GM12878 (cell line): ENCODE measurements around the gene MYO1E. TPM values are rescaled to one million over a fixed set of nuclear protein-coding genes. Genes with fewer than 3 reads are reported as not detected.

ENCODE experiments used
- ATAC-seq: fragments of 200-7000 bp; cut with Tn5 transposase; 3 replicates; pipeline ENCODE4 v1.9.1; 2020; ENCODE audit warnings: mild to moderate bottlenecking, moderate library complexity
- BruUV-seq: library from RNA; stranded (reverse); fragments of 400-500 nt; replicated peaks from 2 replicates; lab custom pipeline; 2021; lab: Mats Ljungman, UMichigan
- CTCF ChIA-PET: fragments of 300-600 bp; sonication (Branson Sonifier 250); formaldehyde crosslinking; extraction: SDS; loops from one replicate; lab custom pipeline; 2021; ENCODE audit warnings: inconsistent platforms; lab: Yijun Ruan, JAX
- POLR2A ChIA-PET: fragments of 350-600 bp; formaldehyde crosslinking; extraction: SDS; loops from one replicate; lab custom pipeline; 2021; ENCODE audit warnings: inconsistent platforms; lab: Charles Lee
- RAD21 ChIA-PET: fragments of 300-600 bp; sonication (Branson Sonifier 250); formaldehyde crosslinking; loops from one replicate; lab custom pipeline; 2023; ENCODE audit warnings: antibody characterized with exemption; ENCODE audit not compliant: unreplicated experiment; lab: Charles Lee
- SMC1A ChIA-PET: fragments of 300-600 bp; sonication (Branson Sonifier 250); formaldehyde crosslinking; loops from one replicate; lab custom pipeline; 2023; ENCODE audit not compliant: unreplicated experiment, uncharacterized antibody; lab: Charles Lee
- DNase-seq: peaks from one replicate; pipeline ENCODE4 v3.0.0-alpha.2; 2011; ENCODE audit warnings: low read depth, low spot score
- FAIRE-seq: peaks from 3 replicates; lab custom pipeline; 2011; peaks lifted over from hg19 to GRCh38; lab: Jason Lieb, UNC
- H2AFZ ChIP-seq: 2 replicates; pipeline ENCODE4 v1.6.0; 2011; ENCODE audit warnings: low read depth, low read length, control low read depth; ENCODE audit not compliant: control insufficient read depth
- H3K27ac ChIP-seq: 2 replicates; pipeline ENCODE4 v1.5.1; 2011; ENCODE audit warnings: control low read depth; ENCODE audit not compliant: control insufficient read depth, insufficient read depth
- H3K27me3 ChIP-seq, 2 experiments: replicated peaks in 1 of 2; 2 replicates each; pipeline versions ENCODE4 v1.6.0 to v1.6.1; 2011; ENCODE audit warnings: low read length in 1 of 2; ENCODE audit not compliant: control insufficient read depth in 2 of 2, insufficient read depth in 2 of 2
- H3K36me3 ChIP-seq, 2 experiments: 2 replicates each; pipeline ENCODE4 v1.5.1; 2011; ENCODE audit warnings: low read length in 1 of 2; ENCODE audit not compliant: control insufficient read depth in 2 of 2, insufficient read depth in 2 of 2
- H3K4me1 ChIP-seq: 2 replicates; pipeline ENCODE4 v1.6.1; 2011; ENCODE audit warnings: mild to moderate bottlenecking, low read length, moderate library complexity, mixed read lengths; ENCODE audit not compliant: control insufficient read depth, insufficient read depth
- H3K4me2 ChIP-seq: 2 replicates; pipeline ENCODE4 v1.6.0; 2011; ENCODE audit warnings: control low read depth; ENCODE audit not compliant: control insufficient read depth, insufficient read depth
- H3K4me3 ChIP-seq: fragments of 200-600 bp; sonication (generic); 2 replicates; pipeline ENCODE4 v1.5.1; 2016
- H3K79me2 ChIP-seq: 2 replicates; pipeline ENCODE4 v1.6.0; 2011; ENCODE audit warnings: low read length; ENCODE audit not compliant: control insufficient read depth, insufficient read depth
- H3K9ac ChIP-seq: 2 replicates; pipeline ENCODE4 v1.8.0; 2011; ENCODE audit warnings: low read length, control low read depth, mixed read lengths; ENCODE audit not compliant: control insufficient read depth, insufficient read depth
- H3K9me3 ChIP-seq: replicated peaks from 3 replicates; pipeline ENCODE4 v1.5.1; 2011; ENCODE audit warnings: mild to moderate bottlenecking, low read length; ENCODE audit not compliant: control insufficient read depth, insufficient read depth
- H4K20me1 ChIP-seq: 2 replicates; pipeline ENCODE4 v1.6.0; 2011; ENCODE audit not compliant: control insufficient read depth, insufficient read depth
- CBFB ChIP-seq: IDR thresholded peaks from 2 replicates; pipeline ENCODE4 v1.6.1; 2016; ENCODE audit warnings: antibody characterized with exemption, low read depth
- ESRRA ChIP-seq: IDR thresholded peaks from 2 replicates; pipeline ENCODE4 v1.6.1; 2012; ENCODE audit warnings: mild to moderate bottlenecking, low read length, improper control_type of control experiment
- FOS ChIP-seq: IDR thresholded peaks from 3 replicates; pipeline ENCODE4 v1.6.1; 2011; ENCODE audit warnings: borderline replicate concordance; ENCODE audit not compliant: insufficient read length; ENCODE audit errors: extremely low read depth
- JUNB ChIP-seq: IDR thresholded peaks from 2 replicates; pipeline ENCODE4 v1.6.1; 2016; ENCODE audit warnings: antibody characterized with exemption, mild to moderate bottlenecking
- RELA ChIP-seq: fragments of 450-650 bp; IDR thresholded peaks from 2 replicates; pipeline ENCODE4 v1.8.0; 2014; ENCODE audit warnings: borderline replicate concordance; ENCODE audit not compliant: partially characterized antibody
- SP1 ChIP-seq: IDR thresholded peaks from one replicate; pipeline ENCODE4 v1.6.1; 2011; ENCODE audit warnings: low read depth, low read length
- SPI1 ChIP-seq: IDR thresholded peaks from 2 replicates; pipeline ENCODE4 v1.6.1; 2011; ENCODE audit warnings: low read depth, mild to moderate bottlenecking, low read length, moderate library complexity, borderline replicate concordance; ENCODE audit not compliant: insufficient read depth
- ZNF274 ChIP-seq: IDR thresholded peaks from one replicate; pipeline ENCODE4 v1.8.0; 2011; ENCODE audit not compliant: insufficient read length, insufficient read depth
- ZZZ3 ChIP-seq: IDR thresholded peaks from 2 replicates; pipeline ENCODE4 v1.6.1; 2011; ENCODE audit warnings: low read depth; ENCODE audit not compliant: control insufficient read depth, insufficient read length
- WGBS: methylation state at CpG from one replicate; pipeline ENCODE4 v1.1.6; 2016; ENCODE audit warnings: low lambda C conversion rate; ENCODE audit not compliant: insufficient replicate concordance, insufficient coverage; ENCODE audit errors: missing lambda C conversion rate; 5-methylcytosine and 5-hydroxymethylcytosine counted together
- in situ Hi-C: fragments of 300-500 bp; cut with MboI; formaldehyde crosslinking; loops from 9 replicates; pipeline ENCODE4 v1.14.3; 2018; ENCODE audit warnings: mixed read lengths
- intact Hi-C: fragments of 100-400 bp; cut with micrococcal nuclease; formaldehyde crosslinking; loops from one replicate; pipeline ENCODE4 v1.14.2; 2022; ENCODE audit not compliant: unreplicated experiment
- polyA plus RNA-seq, 11 experiments: library from polyadenylated mRNA; depleted of rRNA in 4 of 11; unstranded in 6 of 11; stranded (reverse) in 5 of 11; fragments of >200 nt; fragmentation: Nextera tagmentation in 4 of 11; fragmentation: Illumina TruSeq in 1 of 11; extraction: Ambion mirVana in 4 of 11; extraction: Trizol in 1 of 11; gene quantifications; 1 replicate in 1 of 11; 2 replicates in 10 of 11; pipeline versions ENCODE4 v1.2.1 to v1.2.3, GENCODE V29; 2011 to 2016; ENCODE audit warnings: inconsistent platforms in 2 of 11, missing spikeins in 2 of 11, low read depth in 1 of 11
- total RNA-seq, 4 experiments: library from RNA; depleted of rRNA in 3 of 4; stranded (reverse); fragments of >200 nt in 3 of 4; fragmentation: Illumina TruSeq in 1 of 4; extraction: Trizol in 1 of 4; gene quantifications; 2 replicates each; pipeline versions ENCODE4 v1.2.1 to v1.2.3, GENCODE V29; 2013 to 2021
- TF ChIP-seq, protein P1 (sequence below): fragments of 450-650 bp; IDR thresholded peaks from 2 replicates; pipeline ENCODE4 v1.6.1; 2016; ENCODE audit warnings: mild to moderate bottlenecking
- TF ChIP-seq, protein P2 (sequence below): IDR thresholded peaks from 2 replicates; pipeline ENCODE4 v1.6.1; 2012; ENCODE audit warnings: low read depth, low read length, improper control_type of control experiment
- TF ChIP-seq, protein P3 (sequence below): fragments of 450-650 bp; IDR thresholded peaks from 2 replicates; pipeline ENCODE4 v1.6.1; 2017; ENCODE audit warnings: low read depth, mild to moderate bottlenecking, moderate library complexity
- TF ChIP-seq, protein P4 (sequence below): fragments of 450-650 bp; IDR thresholded peaks from 2 replicates; pipeline ENCODE4 v1.6.1; 2017; ENCODE audit warnings: borderline replicate concordance

The MYO1E gene
- total and polyA plus RNA-seq, 10 of the 15 experiments (the other 5 are each of a cell fraction or from before 2014, with no cell fraction given) = 10.3 to 266 (median 64.9) TPM

DNA sequence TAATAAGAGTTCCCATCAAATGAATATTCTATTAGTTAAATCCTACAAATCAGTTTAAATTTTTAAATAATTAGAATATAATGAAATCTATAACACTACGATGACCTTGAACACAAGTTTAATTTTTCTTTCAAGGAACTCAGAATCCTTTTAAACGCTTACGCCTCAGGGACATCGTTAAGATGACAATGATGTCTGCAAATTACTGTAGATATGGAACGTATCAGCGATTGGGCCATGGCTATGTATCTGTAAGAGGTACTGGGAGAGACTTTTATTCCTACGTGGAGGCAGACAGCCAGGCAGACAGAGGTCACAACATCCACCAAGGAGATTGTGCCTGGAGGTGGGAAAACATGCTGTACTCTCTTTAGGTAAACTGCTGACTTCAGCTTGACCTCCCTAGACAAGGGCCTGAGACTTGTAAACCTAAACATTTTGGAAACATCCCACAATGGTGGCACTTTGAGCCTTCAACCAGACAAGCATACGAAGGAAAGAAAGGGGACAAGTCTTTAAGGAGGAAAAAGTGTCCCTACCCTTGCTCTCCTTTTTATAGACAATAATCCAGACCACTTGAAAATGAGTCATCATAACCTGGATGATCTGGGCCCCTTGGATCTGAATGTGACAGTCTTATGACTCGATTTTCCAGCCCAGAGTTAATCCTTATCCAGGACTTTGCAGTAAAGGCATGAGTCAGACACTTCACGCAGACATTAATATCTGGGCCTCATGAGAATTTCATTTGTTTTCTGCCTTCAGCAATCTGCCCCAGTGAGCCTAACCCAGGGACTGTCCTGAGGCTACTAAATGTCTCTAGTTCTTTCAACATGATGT lies 172.8 kb downstream of the MYO1E start:
- Histone ChIP-seq H3K27ac (no peak overlapping the region), H3K27me3 (no peaks in the 10 kb centered on the region), H4K20me1 (no peaks in the 10 kb centered on the region)
- no TSS peak for BruUV-seq
- CTCF ChIA-PET = no interaction called here
- TF ChIP-seq CBFB (no peak), JUNB (no peak), SPI1 (no peak), ZZZ3 (no peak), ESRRA (no peak), RELA (no peak), SP1 (no peak), FOS (no peak), ZNF274 (no peak)
- TF ChIP-seq, protein P1, sequence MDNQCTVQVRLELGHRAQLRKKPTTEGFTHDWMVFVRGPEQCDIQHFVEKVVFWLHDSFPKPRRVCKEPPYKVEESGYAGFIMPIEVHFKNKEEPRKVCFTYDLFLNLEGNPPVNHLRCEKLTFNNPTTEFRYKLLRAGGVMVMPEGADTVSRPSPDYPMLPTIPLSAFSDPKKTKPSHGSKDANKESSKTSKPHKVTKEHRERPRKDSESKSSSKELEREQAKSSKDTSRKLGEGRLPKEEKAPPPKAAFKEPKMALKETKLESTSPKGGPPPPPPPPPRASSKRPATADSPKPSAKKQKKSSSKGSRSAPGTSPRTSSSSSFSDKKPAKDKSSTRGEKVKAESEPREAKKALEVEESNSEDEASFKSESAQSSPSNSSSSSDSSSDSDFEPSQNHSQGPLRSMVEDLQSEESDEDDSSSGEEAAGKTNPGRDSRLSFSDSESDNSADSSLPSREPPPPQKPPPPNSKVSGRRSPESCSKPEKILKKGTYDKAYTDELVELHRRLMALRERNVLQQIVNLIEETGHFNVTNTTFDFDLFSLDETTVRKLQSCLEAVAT = no peak
- TF ChIP-seq, protein P2, sequence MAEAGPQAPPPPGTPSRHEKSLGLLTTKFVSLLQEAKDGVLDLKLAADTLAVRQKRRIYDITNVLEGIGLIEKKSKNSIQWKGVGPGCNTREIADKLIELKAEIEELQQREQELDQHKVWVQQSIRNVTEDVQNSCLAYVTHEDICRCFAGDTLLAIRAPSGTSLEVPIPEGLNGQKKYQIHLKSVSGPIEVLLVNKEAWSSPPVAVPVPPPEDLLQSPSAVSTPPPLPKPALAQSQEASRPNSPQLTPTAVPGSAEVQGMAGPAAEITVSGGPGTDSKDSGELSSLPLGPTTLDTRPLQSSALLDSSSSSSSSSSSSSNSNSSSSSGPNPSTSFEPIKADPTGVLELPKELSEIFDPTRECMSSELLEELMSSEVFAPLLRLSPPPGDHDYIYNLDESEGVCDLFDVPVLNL = no peak
- TF ChIP-seq, protein P3, sequence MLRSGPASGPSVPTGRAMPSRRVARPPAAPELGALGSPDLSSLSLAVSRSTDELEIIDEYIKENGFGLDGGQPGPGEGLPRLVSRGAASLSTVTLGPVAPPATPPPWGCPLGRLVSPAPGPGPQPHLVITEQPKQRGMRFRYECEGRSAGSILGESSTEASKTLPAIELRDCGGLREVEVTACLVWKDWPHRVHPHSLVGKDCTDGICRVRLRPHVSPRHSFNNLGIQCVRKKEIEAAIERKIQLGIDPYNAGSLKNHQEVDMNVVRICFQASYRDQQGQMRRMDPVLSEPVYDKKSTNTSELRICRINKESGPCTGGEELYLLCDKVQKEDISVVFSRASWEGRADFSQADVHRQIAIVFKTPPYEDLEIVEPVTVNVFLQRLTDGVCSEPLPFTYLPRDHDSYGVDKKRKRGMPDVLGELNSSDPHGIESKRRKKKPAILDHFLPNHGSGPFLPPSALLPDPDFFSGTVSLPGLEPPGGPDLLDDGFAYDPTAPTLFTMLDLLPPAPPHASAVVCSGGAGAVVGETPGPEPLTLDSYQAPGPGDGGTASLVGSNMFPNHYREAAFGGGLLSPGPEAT = no peak
- TF ChIP-seq, protein P4, sequence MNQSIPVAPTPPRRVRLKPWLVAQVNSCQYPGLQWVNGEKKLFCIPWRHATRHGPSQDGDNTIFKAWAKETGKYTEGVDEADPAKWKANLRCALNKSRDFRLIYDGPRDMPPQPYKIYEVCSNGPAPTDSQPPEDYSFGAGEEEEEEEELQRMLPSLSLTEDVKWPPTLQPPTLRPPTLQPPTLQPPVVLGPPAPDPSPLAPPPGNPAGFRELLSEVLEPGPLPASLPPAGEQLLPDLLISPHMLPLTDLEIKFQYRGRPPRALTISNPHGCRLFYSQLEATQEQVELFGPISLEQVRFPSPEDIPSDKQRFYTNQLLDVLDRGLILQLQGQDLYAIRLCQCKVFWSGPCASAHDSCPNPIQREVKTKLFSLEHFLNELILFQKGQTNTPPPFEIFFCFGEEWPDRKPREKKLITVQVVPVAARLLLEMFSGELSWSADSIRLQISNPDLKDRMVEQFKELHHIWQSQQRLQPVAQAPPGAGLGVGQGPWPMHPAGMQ = no peak
- TF ChIP-seq, all 136 proteins: peak for 0
- no peaks in the 10 kb centered on the region for H3K4me1 ChIP-seq
- 87% methylated on average over 10 of the region's 10 CpGs for WGBS
- no peaks in the 10 kb centered on the region for H3K9me3 ChIP-seq
- ChIA-PET POLR2A (no interaction called here), RAD21 (no interaction called here), SMC1A (no interaction called here)
- in situ Hi-C loops = no loop called here
- H2AFZ ChIP-seq = no peak overlapping the region
- intact Hi-C loops = no loop called here
- no peak overlapping the region for H3K4me2 ChIP-seq
- ATAC-seq = no peak
- no peak for DNase-seq
- H3K4me3 ChIP-seq = no peak overlapping the region
- H3K36me3 ChIP-seq = peaks cover 6 to 45% of the 10 kb centered on the region in 2 experiments
- H3K79me2 ChIP-seq = no peaks in the 10 kb centered on the region
- FAIRE-seq = no peak
- no peak overlapping the region for H3K9ac ChIP-seq
